ENCODE results near the gene ARL5A. TPM values are rescaled to one million over a fixed set of nuclear protein-coding genes. Genes with fewer than 3 reads are reported as not detected.

ARL5A gene
- total and polyA plus RNA-seq, 9 of the 15 experiments (the other 6 are each of a cell fraction or from before 2014, with no cell fraction given) = 16.3 to 117 (median 88.4) TPM

GRCh38 chr2:151761193-151761592 lies 67.0 kb downstream of the ARL5A start (continued):
- TF ChIP-seq ZNF280A (IDR thresholded peaks at IDR 0.05; ENCODE audit: low read depth, partially characterized antibody) (no peak), ZNF592 (IDR thresholded peaks at IDR 0.05) (0 out of 2 replicates have a peak, but pooled peaks have one; percentile 26), ZNF174 (CRISPR knock-in tag; IDR thresholded peaks at IDR 0.05) (no peak), L3MBTL2 (IDR thresholded peaks at IDR 0.05) (0 out of 2 replicates have a peak, but pooled peaks have one; percentile 12), JUND (IDR thresholded peaks at IDR 0.05; ENCODE audit: borderline replicate concordance, low read depth, low read length) (peak; percentile 45; the same call in 1 of the 2 replicates), JUND (tag; IDR thresholded peaks at IDR 0.05; ENCODE audit: borderline replicate concordance, low read depth, low read length) (no peak), SMARCE1 (IDR thresholded peaks at IDR 0.05) (peak; percentile 12; the same call in 1 of the 2 replicates), ATF3 (IDR thresholded peaks at IDR 0.05) (peak; percentile 81), ATF3 (CRISPR knock-in tag; conservative IDR thresholded peaks at IDR 0.05) (no peak)

Measured in K562 (cell line).